ENCODE measurements around the gene IL9.
"Not testable (repeated sequence)": the region's sequence is repeated elsewhere in the genome, so short reads cannot be mapped to it uniquely, and the experiment has no call there.

IL9 gene

GRCh38 chr5:135864503-135865435, 30.9 kb downstream of the IL9 start:
- ChIA-PET POLR2A (no interaction called here), CTCF (no interaction called here)
- no peak for DNase-seq (ENCODE audit: extremely low spot score)
- no peak for TF ChIP-seq CTBP1 (IDR thresholded peaks at IDR 0.05; ENCODE audit: borderline replicate concordance)
- no peak for TF ChIP-seq NFRKB (IDR thresholded peaks at IDR 0.05)
- TF ChIP-seq FOXK2 (IDR thresholded peaks at IDR 0.05), result no peak
- no peak for TF ChIP-seq TARDBP (IDR thresholded peaks at IDR 0.05)
- TF ChIP-seq FOXA1 (IDR thresholded peaks at IDR 0.05), result no peak
- no peak for TF ChIP-seq PKNOX1 (IDR thresholded peaks at IDR 0.05)
- TF ChIP-seq SP1 (IDR thresholded peaks at IDR 0.05), result no peak
- no peak for TF ChIP-seq L3MBTL2 (conservative IDR thresholded peaks at IDR 0.05)
- no peak for TF ChIP-seq ZNF384 (IDR thresholded peaks at IDR 0.05)
- TF ChIP-seq HDGF (IDR thresholded peaks at IDR 0.05; ENCODE audit: borderline replicate concordance), result no peak
- TF ChIP-seq ELF4 (IDR thresholded peaks at IDR 0.05), result no peak
- no peak for TF ChIP-seq LEF1 (IDR thresholded peaks at IDR 0.05; ENCODE audit: borderline replicate concordance)
- TF ChIP-seq BHLHE40 (IDR thresholded peaks at IDR 0.05; ENCODE audit: borderline replicate concordance), result no peak
- no peak for TF ChIP-seq FOXM1 (IDR thresholded peaks at IDR 0.05; ENCODE audit: borderline replicate concordance)
- no peak for TF ChIP-seq ARNT (IDR thresholded peaks at IDR 0.05)
- TF ChIP-seq SUZ12 (IDR thresholded peaks at IDR 0.05), result no peak

- CTCF ChIA-PET, result no interaction called here
- no peak for TF ChIP-seq LEF1 (IDR thresholded peaks at IDR 0.05; ENCODE audit: borderline replicate concordance)
- no peak for TF ChIP-seq NFRKB (IDR thresholded peaks at IDR 0.05)
- TF ChIP-seq FOXA1 (IDR thresholded peaks at IDR 0.05), result no peak
- TF ChIP-seq FOXK2 (IDR thresholded peaks at IDR 0.05), result no peak
- no peak for TF ChIP-seq ELF4 (IDR thresholded peaks at IDR 0.05)
- TF ChIP-seq PKNOX1 (IDR thresholded peaks at IDR 0.05), result no peak
- no peak for TF ChIP-seq BHLHE40 (IDR thresholded peaks at IDR 0.05; ENCODE audit: borderline replicate concordance)
- no peak for TF ChIP-seq L3MBTL2 (conservative IDR thresholded peaks at IDR 0.05)
- TF ChIP-seq ZNF384 (IDR thresholded peaks at IDR 0.05), result no peak
- DNase-seq (ENCODE audit: extremely low spot score), result no peak
- POLR2A ChIA-PET, result no interaction called here
Observed at GRCh38 chr5:135862744-135863143, 32.9 kb downstream of the IL9 start.

GRCh38 chr5:135862086-135862485, 33.6 kb downstream of the IL9 start:
- TF ChIP-seq LEF1 (IDR thresholded peaks at IDR 0.05; ENCODE audit: borderline replicate concordance) (no peak), BHLHE40 (IDR thresholded peaks at IDR 0.05; ENCODE audit: borderline replicate concordance) (no peak), NFRKB (IDR thresholded peaks at IDR 0.05) (no peak), SUZ12 (IDR thresholded peaks at IDR 0.05) (no peak), SP1 (IDR thresholded peaks at IDR 0.05) (no peak), FOXK2 (IDR thresholded peaks at IDR 0.05) (no peak), FOXA1 (IDR thresholded peaks at IDR 0.05) (no peak), ARNT (IDR thresholded peaks at IDR 0.05) (no peak), PKNOX1 (IDR thresholded peaks at IDR 0.05) (no peak), L3MBTL2 (conservative IDR thresholded peaks at IDR 0.05) (no peak), TARDBP (IDR thresholded peaks at IDR 0.05) (no peak), ELF4 (IDR thresholded peaks at IDR 0.05) (no peak), FOXM1 (IDR thresholded peaks at IDR 0.05; ENCODE audit: borderline replicate concordance) (no peak), ZNF384 (IDR thresholded peaks at IDR 0.05) (no peak), HDGF (IDR thresholded peaks at IDR 0.05; ENCODE audit: borderline replicate concordance) (no peak), CTBP1 (IDR thresholded peaks at IDR 0.05; ENCODE audit: borderline replicate concordance) (no peak)
- DNase-seq (ENCODE audit: extremely low spot score), result no peak
- CTCF ChIA-PET, result no interaction called here
- POLR2A ChIA-PET, result no interaction called here

GRCh38 chr5:135861641-135862040, 34.0 kb downstream of the IL9 start:
- ChIA-PET CTCF (interaction anchor here (0.6 kb wide), 1 partner anchor 301 kb away, joined by 6 read pairs; no protein-coding TSS in a partner anchor), POLR2A (no interaction called here)
- no peak for DNase-seq (ENCODE audit: extremely low spot score)
- TF ChIP-seq PKNOX1 (IDR thresholded peaks at IDR 0.05) (no peak), ZNF384 (IDR thresholded peaks at IDR 0.05) (no peak), HDGF (IDR thresholded peaks at IDR 0.05; ENCODE audit: borderline replicate concordance) (no peak), CTBP1 (IDR thresholded peaks at IDR 0.05; ENCODE audit: borderline replicate concordance) (no peak), L3MBTL2 (conservative IDR thresholded peaks at IDR 0.05) (no peak), NFRKB (IDR thresholded peaks at IDR 0.05) (no peak), BHLHE40 (IDR thresholded peaks at IDR 0.05; ENCODE audit: borderline replicate concordance) (no peak), LEF1 (IDR thresholded peaks at IDR 0.05; ENCODE audit: borderline replicate concordance) (no peak), ELF4 (IDR thresholded peaks at IDR 0.05) (no peak), FOXM1 (IDR thresholded peaks at IDR 0.05; ENCODE audit: borderline replicate concordance) (no peak), FOXA1 (IDR thresholded peaks at IDR 0.05) (no peak), SP1 (IDR thresholded peaks at IDR 0.05) (no peak)

GRCh38 chr5:135859641-135860040, 36.0 kb downstream of the IL9 start:
- ChIA-PET CTCF (interaction anchor here (1.0 kb wide), 1 partner anchor 12 kb away, joined by 3 read pairs; no protein-coding TSS in a partner anchor), POLR2A (no interaction called here)
- no peak for DNase-seq (ENCODE audit: extremely low spot score)
- TF ChIP-seq ZNF384 (IDR thresholded peaks at IDR 0.05) (no peak), FOXM1 (IDR thresholded peaks at IDR 0.05; ENCODE audit: borderline replicate concordance) (no peak), NFRKB (IDR thresholded peaks at IDR 0.05) (no peak), CTBP1 (IDR thresholded peaks at IDR 0.05; ENCODE audit: borderline replicate concordance) (no peak), HDGF (IDR thresholded peaks at IDR 0.05; ENCODE audit: borderline replicate concordance) (no peak), TARDBP (IDR thresholded peaks at IDR 0.05) (no peak), ARNT (IDR thresholded peaks at IDR 0.05) (no peak), FOXA1 (IDR thresholded peaks at IDR 0.05) (no peak), SP1 (IDR thresholded peaks at IDR 0.05) (no peak), ELF4 (IDR thresholded peaks at IDR 0.05) (no peak), SUZ12 (IDR thresholded peaks at IDR 0.05) (no peak), PKNOX1 (IDR thresholded peaks at IDR 0.05) (no peak), L3MBTL2 (conservative IDR thresholded peaks at IDR 0.05) (no peak), LEF1 (IDR thresholded peaks at IDR 0.05; ENCODE audit: borderline replicate concordance) (no peak), BHLHE40 (IDR thresholded peaks at IDR 0.05; ENCODE audit: borderline replicate concordance) (no peak), FOXK2 (IDR thresholded peaks at IDR 0.05) (no peak)

GRCh38 chr5:135859186-135859585, 36.5 kb downstream of the IL9 start:
- DNase-seq (ENCODE audit: extremely low spot score); CTCF ChIA-PET; POLR2A ChIA-PET: not testable (repeated sequence)
